ENCODE results near the gene HOXA4.

HOXA4 gene

DNA sequence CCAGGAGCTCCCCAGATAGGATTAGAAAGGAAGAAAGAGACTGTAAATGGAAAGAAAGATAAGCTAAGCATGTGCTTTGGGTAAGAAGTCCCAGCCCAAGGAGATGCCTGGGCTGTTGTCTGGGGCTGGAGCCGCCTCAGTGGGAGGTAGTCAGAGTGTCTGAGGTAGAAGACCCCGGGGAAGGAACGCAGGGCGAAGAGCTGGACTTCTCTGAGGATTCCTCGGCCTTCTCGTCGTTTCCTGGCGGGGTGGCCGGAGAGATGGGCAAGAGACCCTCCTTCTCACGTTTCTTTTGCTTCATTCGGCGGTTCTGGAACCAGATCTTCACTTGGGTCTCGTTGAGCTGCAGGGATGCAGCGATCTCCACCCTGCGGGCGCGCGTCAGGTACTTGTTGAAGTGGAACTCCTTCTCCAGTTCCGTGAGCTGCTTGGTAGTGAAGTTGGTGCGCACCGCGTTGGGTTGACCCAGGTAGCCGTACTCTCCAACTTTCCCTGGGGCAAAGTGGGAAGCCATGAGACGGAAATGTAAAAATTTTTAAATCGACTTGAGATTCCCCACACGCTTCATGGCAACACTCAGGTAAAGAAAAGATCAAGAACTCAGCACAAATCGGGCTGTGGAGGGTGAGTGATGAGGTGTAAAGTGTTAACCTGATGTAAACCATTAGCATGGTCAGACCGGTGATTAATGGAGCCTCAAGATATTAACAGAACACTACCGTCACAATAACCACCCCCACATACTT, 36.1 kb downstream of the HOXA4 start:
- Histone ChIP-seq H3K4me3 (ENCODE audit: low read length) (no peak overlapping the region), H2AFZ (ENCODE audit: low read length) (no peak overlapping the region), H3K36me3 (replicated peaks; ENCODE audit: insufficient read depth, low read length) (no peaks in the 10 kb centered on the region), H3K4me2 (ENCODE audit: low read depth, low read length) (no peak overlapping the region), H3K4me1 (ENCODE audit: low read length) (no peaks in the 10 kb centered on the region), H3F3A (ENCODE audit: insufficient read depth, low read length) (no peaks in the 10 kb centered on the region), H4K20me1 (ENCODE audit: insufficient read depth, low read length) (no peaks in the 10 kb centered on the region), H3K27me3 (replicated peaks; ENCODE audit: insufficient read depth, low read length) (peaks cover 16% of the 10 kb centered on the region), H3K27ac (ENCODE audit: low read length) (no peak overlapping the region), H3K79me2 (ENCODE audit: low read length) (no peaks in the 10 kb centered on the region), H3K9me2 (replicated peaks; ENCODE audit: insufficient read depth, low read length) (no peaks in the 10 kb centered on the region), H3K9ac (ENCODE audit: low read length) (no peak overlapping the region), H3K9me3 (replicated peaks; ENCODE audit: insufficient read depth, low read length) (no peaks in the 10 kb centered on the region)
- no peak for TF ChIP-seq EZH2 (optimal IDR thresholded peaks at IDR 0.05; ENCODE audit: low read depth, low read length)
- DNase-seq: no peak

GRCh38 chr7:27093184-27093895, 37.2 kb downstream of the HOXA4 start:
- H3K4me3 ChIP-seq (ENCODE audit: low read length): no peak overlapping the region
- peaks cover 16% of the 10 kb centered on the region for H3K27me3 ChIP-seq (replicated peaks; ENCODE audit: insufficient read depth, low read length)
- H3K36me3 ChIP-seq (replicated peaks; ENCODE audit: insufficient read depth, low read length): no peaks in the 10 kb centered on the region
- no peak for DNase-seq
- no peaks in the 10 kb centered on the region for H3K9me2 ChIP-seq (replicated peaks; ENCODE audit: insufficient read depth, low read length)
- TF ChIP-seq EZH2phosphoT487 (IDR thresholded peaks at IDR 0.05; ENCODE audit: low read length): no peak
- TF ChIP-seq EZH2 (optimal IDR thresholded peaks at IDR 0.05; ENCODE audit: low read depth, low read length): no peak
- TF ChIP-seq, protein P1, sequence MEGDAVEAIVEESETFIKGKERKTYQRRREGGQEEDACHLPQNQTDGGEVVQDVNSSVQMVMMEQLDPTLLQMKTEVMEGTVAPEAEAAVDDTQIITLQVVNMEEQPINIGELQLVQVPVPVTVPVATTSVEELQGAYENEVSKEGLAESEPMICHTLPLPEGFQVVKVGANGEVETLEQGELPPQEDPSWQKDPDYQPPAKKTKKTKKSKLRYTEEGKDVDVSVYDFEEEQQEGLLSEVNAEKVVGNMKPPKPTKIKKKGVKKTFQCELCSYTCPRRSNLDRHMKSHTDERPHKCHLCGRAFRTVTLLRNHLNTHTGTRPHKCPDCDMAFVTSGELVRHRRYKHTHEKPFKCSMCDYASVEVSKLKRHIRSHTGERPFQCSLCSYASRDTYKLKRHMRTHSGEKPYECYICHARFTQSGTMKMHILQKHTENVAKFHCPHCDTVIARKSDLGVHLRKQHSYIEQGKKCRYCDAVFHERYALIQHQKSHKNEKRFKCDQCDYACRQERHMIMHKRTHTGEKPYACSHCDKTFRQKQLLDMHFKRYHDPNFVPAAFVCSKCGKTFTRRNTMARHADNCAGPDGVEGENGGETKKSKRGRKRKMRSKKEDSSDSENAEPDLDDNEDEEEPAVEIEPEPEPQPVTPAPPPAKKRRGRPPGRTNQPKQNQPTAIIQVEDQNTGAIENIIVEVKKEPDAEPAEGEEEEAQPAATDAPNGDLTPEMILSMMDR (IDR thresholded peaks at IDR 0.05; ENCODE audit: low read length): no peak
- H4K20me1 ChIP-seq (ENCODE audit: insufficient read depth, low read length): no peaks in the 10 kb centered on the region
- no peak overlapping the region for H2AFZ ChIP-seq (ENCODE audit: low read length)
- no peaks in the 10 kb centered on the region for H3F3A ChIP-seq (ENCODE audit: insufficient read depth, low read length)
- no peaks in the 10 kb centered on the region for H3K79me2 ChIP-seq (ENCODE audit: low read length)
- H3K4me2 ChIP-seq (ENCODE audit: low read depth, low read length): no peak overlapping the region
- H3K27ac ChIP-seq (ENCODE audit: low read length): no peak overlapping the region
- no peaks in the 10 kb centered on the region for H3K4me1 ChIP-seq (ENCODE audit: low read length)
- H3K9me3 ChIP-seq (replicated peaks; ENCODE audit: insufficient read depth, low read length): no peaks in the 10 kb centered on the region
- no peak overlapping the region for H3K9ac ChIP-seq (ENCODE audit: low read length)

GRCh38 chr7:27092819-27093110, 37.8 kb downstream of the HOXA4 start:
- DNase-seq: no peak
- no peaks in the 10 kb centered on the region for H3K36me3 ChIP-seq (replicated peaks; ENCODE audit: insufficient read depth, low read length)
- H3F3A ChIP-seq (ENCODE audit: insufficient read depth, low read length): no peaks in the 10 kb centered on the region
- H4K20me1 ChIP-seq (ENCODE audit: insufficient read depth, low read length): no peaks in the 10 kb centered on the region
- no peaks in the 10 kb centered on the region for H3K79me2 ChIP-seq (ENCODE audit: low read length)
- no peak overlapping the region for H3K27ac ChIP-seq (ENCODE audit: low read length)
- no peak overlapping the region for H3K9ac ChIP-seq (ENCODE audit: low read length)
- H3K27me3 ChIP-seq (replicated peaks; ENCODE audit: insufficient read depth, low read length): peaks cover 16% of the 10 kb centered on the region
- H3K4me2 ChIP-seq (ENCODE audit: low read depth, low read length): no peak overlapping the region
- no peaks in the 10 kb centered on the region for H3K9me3 ChIP-seq (replicated peaks; ENCODE audit: insufficient read depth, low read length)
- no peak overlapping the region for H3K4me3 ChIP-seq (ENCODE audit: low read length)
- H3K9me2 ChIP-seq (replicated peaks; ENCODE audit: insufficient read depth, low read length): no peaks in the 10 kb centered on the region
- H3K4me1 ChIP-seq (ENCODE audit: low read length): no peaks in the 10 kb centered on the region
- no peak overlapping the region for H2AFZ ChIP-seq (ENCODE audit: low read length)
- TF ChIP-seq EZH2 (optimal IDR thresholded peaks at IDR 0.05; ENCODE audit: low read depth, low read length) (no peak), EZH2phosphoT487 (IDR thresholded peaks at IDR 0.05; ENCODE audit: low read length) (no peak)
- TF ChIP-seq, protein P1 (IDR thresholded peaks at IDR 0.05; ENCODE audit: low read length): no peak
